H9 (cell line): ENCODE measurements around the gene TENM3. TPM values are rescaled to one million over a fixed set of nuclear protein-coding genes. Genes with fewer than 3 reads are reported as not detected.

Experiments used
- DNase-seq: peaks from one replicate; pipeline ENCODE4 v3.0.0-alpha.2; 2017
- H2AFZ ChIP-seq: one replicate; pipeline ENCODE4 v1.6.1; 2013; ENCODE audit warnings: mild to moderate bottlenecking, low read length, control low read depth, moderate library complexity
- H2AK5ac ChIP-seq: 2 replicates; pipeline ENCODE4 v1.6.1; 2013; ENCODE audit warnings: low read length, control low read depth, mixed read lengths; ENCODE audit not compliant: insufficient read length
- H2BK120ac ChIP-seq: one replicate; pipeline ENCODE4 v1.6.1; 2013; ENCODE audit warnings: low read depth, mild to moderate bottlenecking, low read length, control low read depth, inconsistent platforms; ENCODE audit not compliant: poor library complexity, severe bottlenecking
- H2BK12ac ChIP-seq: 2 replicates; pipeline ENCODE4 v1.6.1; 2013; ENCODE audit warnings: low read length, control low read depth, mixed read lengths, low read depth; ENCODE audit not compliant: insufficient read length
- H2BK15ac ChIP-seq: 2 replicates; pipeline ENCODE4 v1.6.1; 2013; ENCODE audit warnings: low read depth, low read length, control low read depth
- H2BK20ac ChIP-seq: one replicate; pipeline ENCODE4 v1.6.1; 2013; ENCODE audit warnings: low read depth, mild to moderate bottlenecking, low read length, control low read depth, inconsistent platforms; ENCODE audit not compliant: poor library complexity, severe bottlenecking
- H2BK5ac ChIP-seq: 2 replicates; pipeline ENCODE4 v1.6.1; 2013; ENCODE audit warnings: low read length, control low read depth, mixed read lengths; ENCODE audit not compliant: insufficient read length
- H3K14ac ChIP-seq: 2 replicates; pipeline ENCODE4 v1.6.1; 2013; ENCODE audit warnings: low read length, control low read depth; ENCODE audit not compliant: insufficient read depth
- H3K18ac ChIP-seq: 2 replicates; pipeline ENCODE4 v1.6.1; 2013; ENCODE audit warnings: low read depth, mild to moderate bottlenecking, mixed read lengths, low read length, control low read depth; ENCODE audit not compliant: insufficient read length
- H3K23ac ChIP-seq: 2 replicates; pipeline ENCODE4 v1.6.1; 2013; ENCODE audit warnings: low read length, control low read depth, mixed read lengths, low read depth; ENCODE audit not compliant: insufficient read length
- H3K23me2 ChIP-seq: 2 replicates; pipeline ENCODE4 v1.6.1; 2013; ENCODE audit warnings: low read depth, mild to moderate bottlenecking, mixed read lengths, low read length, control low read depth; ENCODE audit not compliant: insufficient read length, poor library complexity, severe bottlenecking
- H3K27ac ChIP-seq: 2 replicates; pipeline ENCODE4 v1.5.1; 2013; ENCODE audit warnings: low read length, control low read depth, mixed read lengths, low read depth; ENCODE audit not compliant: insufficient read length
- H3K27me3 ChIP-seq: 2 replicates; pipeline ENCODE4 v1.6.1; 2013; ENCODE audit warnings: low read length, control low read depth, inconsistent platforms; ENCODE audit not compliant: insufficient read depth
- H3K4ac ChIP-seq: 2 replicates; pipeline ENCODE4 v1.6.1; 2013; ENCODE audit warnings: low read depth, mild to moderate bottlenecking, control low read depth, inconsistent platforms, low read length, moderate library complexity
- H3K4me1 ChIP-seq: 2 replicates; pipeline ENCODE4 v1.6.1; 2013; ENCODE audit warnings: low read length, control low read depth, inconsistent platforms; ENCODE audit not compliant: insufficient read depth
- H3K4me2 ChIP-seq: 2 replicates; pipeline ENCODE4 v1.6.1; 2013; ENCODE audit warnings: low read length, control low read depth, mixed read lengths; ENCODE audit not compliant: insufficient read length, insufficient read depth
- H3K56ac ChIP-seq: 2 replicates; pipeline ENCODE4 v1.6.1; 2013; ENCODE audit warnings: low read depth, mild to moderate bottlenecking, mixed read lengths, low read length, control low read depth; ENCODE audit not compliant: insufficient read length
- H3K79me1 ChIP-seq: 2 replicates; pipeline ENCODE4 v1.6.1; 2013; ENCODE audit warnings: low read depth, mild to moderate bottlenecking, moderate library complexity, low read length, control low read depth, inconsistent platforms; ENCODE audit not compliant: insufficient read depth, poor library complexity, severe bottlenecking
- H3K79me2 ChIP-seq: 2 replicates; pipeline ENCODE4 v1.6.1; 2013; ENCODE audit warnings: low read length, control low read depth, inconsistent platforms; ENCODE audit not compliant: insufficient read depth
- H3K9ac ChIP-seq: 2 replicates; pipeline ENCODE4 v1.6.1; 2013; ENCODE audit warnings: low read length, control low read depth, mixed read lengths; ENCODE audit not compliant: insufficient read length; ENCODE audit errors: extremely low read depth
- H3K9me3 ChIP-seq: one replicate; pipeline ENCODE4 v1.6.1; 2013; ENCODE audit warnings: low read depth, low read length, inconsistent platforms; ENCODE audit not compliant: control insufficient read depth
- H3T11ph ChIP-seq: one replicate; pipeline ENCODE4 v1.6.1; 2013; ENCODE audit warnings: mild to moderate bottlenecking, low read length, control low read depth, inconsistent platforms
- H4K20me1 ChIP-seq: one replicate; pipeline ENCODE4 v1.6.1; 2013; ENCODE audit not compliant: control insufficient read depth, insufficient read length, insufficient read depth
- H4K5ac ChIP-seq: 2 replicates; pipeline ENCODE4 v1.6.1; 2013; ENCODE audit warnings: low read depth, mild to moderate bottlenecking, mixed read lengths, low read length, control low read depth; ENCODE audit not compliant: insufficient read length
- H4K8ac ChIP-seq: replicated peaks from 2 replicates; pipeline ENCODE4 v1.6.1; 2013; ENCODE audit warnings: low read length, control low read depth, mixed read lengths, low read depth; ENCODE audit not compliant: insufficient read length
- H4K91ac ChIP-seq: 2 replicates; pipeline ENCODE4 v1.6.1; 2013; ENCODE audit warnings: low read depth, mild to moderate bottlenecking, moderate library complexity, mixed read lengths, low read length, control low read depth; ENCODE audit not compliant: insufficient read length
- H3K27ac Mint-ChIP-seq, 3 experiments: 2 replicates in 2 of 3; 3 replicates in 1 of 3; pipeline ENCODE4 v1.8.0; 2020 to 2021; ENCODE audit warnings: mixed read lengths in 3 of 3, mild to moderate bottlenecking in 1 of 3, moderate library complexity in 1 of 3
- H3K27me3 Mint-ChIP-seq: 2 replicates; pipeline ENCODE4 v1.8.0; 2021; ENCODE audit warnings: low read depth, mild to moderate bottlenecking, moderate library complexity, mixed read lengths
- H3K36me3 Mint-ChIP-seq, 3 experiments: 2 replicates in 2 of 3; 3 replicates in 1 of 3; pipeline ENCODE4 v1.8.0; 2020 to 2021; ENCODE audit warnings: low read depth in 3 of 3, mixed read lengths in 3 of 3; ENCODE audit not compliant: insufficient read depth in 1 of 3
- H3K4me1 Mint-ChIP-seq, 2 experiments: 2 replicates each; pipeline ENCODE4 v1.8.0; 2020; ENCODE audit warnings: mixed read lengths in 2 of 2
- H3K4me3 Mint-ChIP-seq, 2 experiments: 2 replicates in 1 of 2; 3 replicates in 1 of 2; pipeline ENCODE4 v1.8.0; 2020 to 2021; ENCODE audit warnings: mild to moderate bottlenecking in 2 of 2, mixed read lengths in 2 of 2, moderate library complexity in 1 of 2
- H3K9me3 Mint-ChIP-seq, 2 experiments: 2 replicates in 1 of 2; 3 replicates in 1 of 2; pipeline ENCODE4 v1.8.0; 2020; ENCODE audit warnings: mild to moderate bottlenecking in 2 of 2, mixed read lengths in 2 of 2, moderate library complexity in 1 of 2
- WGBS: extraction: QIAGEN DNeasy Blood & Tissue Kit; methylation state at CpG from one replicate; pipeline ENCODE4 v1.1.7; 2013; ENCODE audit warnings: missing lambda C conversion rate, low lambda C conversion rate, mixed read lengths; ENCODE audit not compliant: insufficient read length; ENCODE audit errors: extremely low coverage; 5-methylcytosine and 5-hydroxymethylcytosine counted together
- total RNA-seq: library from RNA; stranded (reverse); gene quantifications from 2 replicates; pipeline ENCODE4 v1.2.1, GENCODE V29; 2021
- TF ChIP-seq, protein P1 (sequence below): fragments of 200-600 bp; sonication (generic); conservative IDR thresholded peaks from 3 replicates; pipeline ENCODE4 v1.8.0; 2021; ENCODE audit warnings: antibody characterized with exemption, mild to moderate bottlenecking

TENM3 gene
- total RNA-seq, 1 experiment from 2014 or later = 49.6 TPM

GRCh38 chr4:182427554-182427953 lies 184.4 kb downstream of the TENM3 start:
- no peak overlapping the region for H3K9ac ChIP-seq
- H3T11ph ChIP-seq = no peak overlapping the region
- no peak overlapping the region for H4K91ac ChIP-seq
- WGBS = no CpG with 5 or more reads among the region's 2 CpGs
- H2AK5ac ChIP-seq = no peak overlapping the region
- H3K18ac ChIP-seq = no peak overlapping the region
- H3K27ac ChIP-seq = no peak overlapping the region
- Mint-ChIP-seq H3K9me3 (no peaks in the 10 kb centered on the region), H3K36me3 (0 out of 7 replicates have a peak, but pooled peaks cover 0 to 1% (median 0%) of the 10 kb centered on the region in 3 experiments), H3K4me3 (no peak overlapping the region), H3K27ac (no peak overlapping the region), H3K27me3 (no peaks in the 10 kb centered on the region; the same call in 1 of the 2 replicates), H3K4me1 (no peaks in the 10 kb centered on the region)
- H3K23me2 ChIP-seq = no peaks in the 10 kb centered on the region
- DNase-seq = no peak
- no peak overlapping the region for H3K23ac ChIP-seq
- H3K4me1 ChIP-seq = no peaks in the 10 kb centered on the region
- H2BK120ac ChIP-seq = no peak overlapping the region
- H2BK5ac ChIP-seq = no peak overlapping the region
- no peaks in the 10 kb centered on the region for H4K20me1 ChIP-seq
- H4K8ac ChIP-seq = no peak overlapping the region
- H2BK12ac ChIP-seq = no peak overlapping the region
- H3K79me1 ChIP-seq = no peaks in the 10 kb centered on the region
- H3K56ac ChIP-seq = no peak overlapping the region
- H3K27me3 ChIP-seq = no peaks in the 10 kb centered on the region
- H2AFZ ChIP-seq = no peak overlapping the region
- no peak overlapping the region for H2BK15ac ChIP-seq
- H3K79me2 ChIP-seq = no peaks in the 10 kb centered on the region
- H3K14ac ChIP-seq = no peak overlapping the region
- no peak overlapping the region for H4K5ac ChIP-seq
- H3K4ac ChIP-seq = no peak overlapping the region
- TF ChIP-seq, protein P1, sequence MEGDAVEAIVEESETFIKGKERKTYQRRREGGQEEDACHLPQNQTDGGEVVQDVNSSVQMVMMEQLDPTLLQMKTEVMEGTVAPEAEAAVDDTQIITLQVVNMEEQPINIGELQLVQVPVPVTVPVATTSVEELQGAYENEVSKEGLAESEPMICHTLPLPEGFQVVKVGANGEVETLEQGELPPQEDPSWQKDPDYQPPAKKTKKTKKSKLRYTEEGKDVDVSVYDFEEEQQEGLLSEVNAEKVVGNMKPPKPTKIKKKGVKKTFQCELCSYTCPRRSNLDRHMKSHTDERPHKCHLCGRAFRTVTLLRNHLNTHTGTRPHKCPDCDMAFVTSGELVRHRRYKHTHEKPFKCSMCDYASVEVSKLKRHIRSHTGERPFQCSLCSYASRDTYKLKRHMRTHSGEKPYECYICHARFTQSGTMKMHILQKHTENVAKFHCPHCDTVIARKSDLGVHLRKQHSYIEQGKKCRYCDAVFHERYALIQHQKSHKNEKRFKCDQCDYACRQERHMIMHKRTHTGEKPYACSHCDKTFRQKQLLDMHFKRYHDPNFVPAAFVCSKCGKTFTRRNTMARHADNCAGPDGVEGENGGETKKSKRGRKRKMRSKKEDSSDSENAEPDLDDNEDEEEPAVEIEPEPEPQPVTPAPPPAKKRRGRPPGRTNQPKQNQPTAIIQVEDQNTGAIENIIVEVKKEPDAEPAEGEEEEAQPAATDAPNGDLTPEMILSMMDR = no peak
- H3K9me3 ChIP-seq = no peaks in the 10 kb centered on the region
- H2BK20ac ChIP-seq = no peak overlapping the region
- no peak overlapping the region for H3K4me2 ChIP-seq
